GM18909 (cell line): ENCODE data around the gene PATZ1.

Source experiments
- ATAC-seq: cut with Tn5 transposase; IDR thresholded peaks from one replicate; pipeline ENCODE4 v1.9.1; 2021; ENCODE audit warnings: mild to moderate bottlenecking; ENCODE audit not compliant: unreplicated experiment, poor library complexity

PATZ1 gene

GRCh38 chr22:31344256-31344577, 1.9 kb downstream of the PATZ1 start:
- no peak for ATAC-seq

DNA sequence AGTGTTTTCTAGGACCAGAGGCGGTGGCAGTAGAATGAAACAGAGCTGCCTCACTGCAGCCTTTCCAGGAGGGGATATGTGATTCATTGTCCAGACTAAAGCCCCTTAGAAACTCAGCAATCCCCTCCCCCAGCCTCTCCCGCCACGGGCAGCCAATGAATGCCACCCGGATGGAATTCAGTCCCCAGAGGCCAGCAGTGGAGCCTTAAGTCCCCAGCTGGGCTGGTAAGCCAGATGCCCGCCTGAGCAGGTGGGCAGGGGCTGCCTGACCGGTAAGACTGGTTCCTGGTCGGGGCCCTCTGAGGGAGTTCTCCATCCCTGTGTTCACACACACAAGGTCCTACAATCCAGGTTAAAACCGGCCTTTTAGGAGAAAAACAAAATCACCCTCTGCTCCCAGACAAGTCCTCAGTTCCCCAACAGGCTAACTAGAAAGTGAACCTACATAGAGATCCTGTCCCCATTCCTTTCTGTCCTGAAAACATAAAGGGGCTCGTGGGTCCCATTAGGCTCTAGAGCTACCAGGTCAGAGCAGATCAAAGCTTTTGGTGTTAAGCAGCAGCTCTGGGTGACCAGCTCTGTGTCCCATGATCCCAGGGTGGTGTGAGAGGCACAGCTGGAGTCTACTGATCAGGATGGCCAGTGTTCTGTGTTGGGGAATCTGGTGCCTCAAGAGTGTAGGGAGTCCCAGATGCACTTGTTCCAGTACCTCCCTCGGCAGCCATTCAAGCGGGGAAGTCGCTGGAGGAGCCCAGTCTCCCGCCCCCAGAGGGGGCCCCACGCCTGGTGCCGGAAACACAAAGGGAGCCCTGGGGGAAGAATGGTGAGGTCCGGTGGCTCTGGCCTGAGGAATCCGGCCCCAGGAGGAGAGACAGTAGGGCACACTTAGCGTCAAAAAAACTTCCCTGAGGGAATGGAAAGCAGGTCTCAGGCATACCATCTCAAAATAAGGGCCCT, 2.6 kb downstream of the PATZ1 start:
- no peak for ATAC-seq

GRCh38 chr22:31342389-31343140, 3.6 kb downstream of the PATZ1 start:
- ATAC-seq: no peak

- no peak for ATAC-seq
Measured at GRCh38 chr22:31341386-31342088, 4.6 kb downstream of the PATZ1 start.

DNA sequence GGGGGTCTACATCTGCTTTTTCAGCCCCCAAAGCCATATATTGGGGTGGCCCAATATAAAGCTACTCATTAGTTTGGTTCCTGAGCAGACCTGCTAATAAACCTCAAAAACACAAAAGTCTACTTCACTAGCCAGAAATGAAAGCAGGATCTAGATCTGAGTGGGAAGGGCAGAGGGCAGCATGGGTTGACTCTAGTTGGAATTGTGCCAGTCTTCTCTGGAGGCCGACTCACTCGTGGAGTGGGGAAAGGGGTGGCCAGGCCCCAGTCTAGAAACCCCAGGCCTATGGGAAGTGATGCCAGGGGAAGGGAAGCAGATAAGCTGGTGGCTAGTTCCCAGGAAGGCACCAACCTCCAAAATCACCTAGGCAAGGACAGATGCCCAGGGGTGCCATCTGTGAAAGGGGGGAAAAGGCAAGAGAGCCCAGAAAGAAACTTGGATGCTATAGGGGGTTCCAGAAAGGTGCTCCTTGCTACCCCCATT, 5.3 kb downstream of the PATZ1 start:
- ATAC-seq: no peak

GRCh38 chr22:31340360-31340759, 5.8 kb downstream of the PATZ1 start:
- ATAC-seq: no peak

GRCh38 chr22:31339148-31339832, 6.9 kb downstream of the PATZ1 start:
- ATAC-seq: no peak

- ATAC-seq: no peak
Measured at GRCh38 chr22:31337178-31337577, 9.0 kb downstream of the PATZ1 start.

DNA sequence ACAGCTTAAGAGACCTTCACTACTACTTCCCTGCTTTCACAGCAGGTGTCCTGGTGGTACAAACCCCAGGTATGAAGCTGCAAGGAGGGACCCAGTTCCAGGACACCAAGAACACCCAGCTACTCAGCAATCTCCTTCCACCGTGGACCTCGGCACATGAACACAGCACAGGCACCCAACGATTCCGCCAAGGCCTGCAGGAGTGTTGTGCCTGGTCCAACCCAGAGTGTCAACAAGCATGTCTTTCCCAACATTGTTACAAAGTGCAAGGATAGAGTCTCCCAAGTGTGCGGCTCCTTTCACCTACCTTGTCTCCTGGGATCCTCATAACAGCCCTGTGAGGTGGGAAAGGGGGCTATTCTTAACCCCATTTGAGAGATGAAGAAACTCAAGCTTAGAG, 11.8 kb downstream of the PATZ1 start:
- ATAC-seq: no peak

DNA sequence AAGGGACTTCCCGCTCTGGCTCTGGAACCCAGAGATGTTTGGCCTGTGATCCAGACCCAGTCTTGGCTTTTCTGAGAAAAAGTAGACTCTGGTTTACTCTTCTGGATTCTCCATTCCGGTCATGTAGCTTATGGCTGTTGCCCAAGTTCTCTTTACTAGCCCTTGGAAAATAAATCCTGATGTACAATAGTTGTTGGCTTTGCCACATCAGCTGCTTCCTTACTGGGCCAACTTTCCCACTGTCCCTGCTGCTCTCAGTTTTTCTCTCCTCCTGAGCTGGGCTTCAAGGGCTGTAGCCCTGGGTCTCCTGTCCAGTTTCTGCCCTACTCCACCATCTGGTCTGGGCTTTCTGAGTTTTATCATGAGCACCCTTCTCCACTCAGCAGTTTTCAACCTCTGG, 12.5 kb downstream of the PATZ1 start:
- ATAC-seq: no peak

DNA sequence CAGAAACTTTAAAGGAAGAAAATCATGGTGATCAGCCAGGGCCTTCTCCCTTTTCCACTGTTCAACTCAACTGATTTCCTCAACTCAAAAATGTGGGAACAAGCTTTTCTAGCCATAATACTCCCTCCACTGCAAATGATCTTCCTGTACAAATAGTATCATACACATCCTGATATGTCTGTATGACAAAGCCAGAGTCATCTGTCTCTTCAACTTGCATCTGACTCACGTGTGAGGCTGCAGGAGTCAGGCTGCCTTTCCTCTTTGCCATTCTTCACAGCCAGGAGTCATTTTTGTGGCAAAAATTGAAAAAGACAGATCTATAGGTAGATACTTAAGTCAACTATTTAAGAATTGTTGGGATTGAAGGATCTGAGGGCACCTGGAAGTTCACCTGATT, 13.3 kb downstream of the PATZ1 start:
- no peak for ATAC-seq

- ATAC-seq: no peak
Measured at GRCh38 chr22:31332010-31332409, 14.1 kb downstream of the PATZ1 start.

GRCh38 chr22:31329453-31330215, 16.5 kb downstream of the PATZ1 start:
- no peak for ATAC-seq

- no peak for ATAC-seq
Measured at GRCh38 chr22:31329029-31329428, 17.1 kb downstream of the PATZ1 start.

DNA sequence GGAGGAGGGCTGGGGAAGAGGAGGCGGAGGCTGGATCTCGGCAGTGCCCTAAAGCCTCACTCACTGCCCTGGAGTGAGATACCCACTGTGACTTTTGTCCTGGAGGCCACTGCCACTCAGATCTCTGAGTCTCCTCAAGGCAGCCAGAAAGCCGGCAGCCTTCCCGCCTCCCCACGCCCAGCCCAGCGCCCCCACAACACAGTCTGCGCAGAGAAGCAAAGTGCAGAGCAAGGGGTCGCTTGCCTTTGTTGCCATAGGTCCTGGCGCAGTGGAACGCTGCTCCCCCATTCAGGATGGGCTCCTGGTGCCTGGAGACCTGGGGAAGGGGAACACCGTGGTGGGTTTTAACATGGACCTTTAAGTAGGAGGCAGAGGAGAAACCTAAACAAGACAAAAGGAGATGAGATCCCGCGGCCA, 17.6 kb downstream of the PATZ1 start:
- no peak for ATAC-seq

GRCh38 chr22:31327806-31328543, 18.2 kb downstream of the PATZ1 start:
- ATAC-seq: no peak

GRCh38 chr22:31326877-31327276, 19.3 kb downstream of the PATZ1 start:
- ATAC-seq: no peak

DNA sequence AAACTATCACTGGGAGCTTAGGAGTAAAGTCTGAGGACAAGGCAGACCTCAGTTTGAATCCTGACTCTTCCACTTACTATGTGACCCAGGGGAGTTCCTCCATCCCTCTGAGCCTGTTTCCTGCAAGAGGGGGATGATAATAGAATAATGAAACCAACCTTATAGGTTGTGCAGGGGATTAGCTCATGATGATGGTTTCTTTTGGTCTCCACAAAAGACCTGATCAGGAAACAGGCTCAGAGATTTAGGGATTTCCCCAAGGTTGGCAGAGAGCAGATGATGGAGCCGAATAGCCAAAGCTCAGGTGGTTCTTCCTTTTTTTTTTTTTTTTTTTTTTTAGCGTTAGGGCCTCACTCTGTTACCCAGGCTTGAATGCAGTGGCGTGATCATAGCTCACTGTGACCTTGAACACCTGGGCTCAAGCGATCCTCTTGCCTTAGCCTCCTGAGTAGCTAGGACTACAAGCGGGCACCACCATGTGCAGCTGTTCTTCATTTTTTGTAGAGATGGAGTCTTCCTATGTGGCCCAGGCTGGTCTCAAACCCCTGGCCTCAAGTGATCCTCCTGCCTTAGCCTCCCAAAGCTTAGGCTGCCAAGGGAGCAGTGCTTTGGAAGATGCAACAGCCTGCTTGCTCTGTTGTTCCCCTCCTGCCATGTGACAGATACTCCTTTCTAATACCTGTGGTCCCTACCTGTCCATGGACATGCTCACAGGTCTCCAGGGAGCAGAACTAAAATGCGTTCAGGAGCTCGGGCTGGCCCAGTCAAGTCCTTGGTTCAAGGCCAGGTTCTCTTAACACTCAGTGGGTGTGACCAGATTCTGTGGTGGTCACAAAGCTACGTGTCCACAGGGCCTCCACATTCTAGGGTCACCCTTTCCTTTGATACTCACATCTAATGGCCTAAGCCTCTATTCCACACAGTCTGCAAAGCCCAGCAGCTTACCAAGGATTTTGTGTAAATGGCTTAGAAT, 22.3 kb downstream of the PATZ1 start:
- no peak for ATAC-seq
